Esophagus muscularis mucosa (tissue), 4 donors: ENCODE measurements around the gene PCDH12. TPM values are rescaled to one million over a fixed set of nuclear protein-coding genes. Genes with fewer than 3 reads are reported as not detected.

Source experiments
- DNase-seq: peaks from one replicate; pipeline ENCODE4 v3.0.0-alpha.2; 2017; ENCODE audit errors: extremely low spot score
- H3K27ac ChIP-seq, 4 donors: fragments of 200-600 bp; sonication (generic); replicated peaks in 1 of 4; 1 replicate in 3 of 4; 2 replicates in 1 of 4; pipeline ENCODE4 v1.5.1; 2016 to 2019; ENCODE audit warnings: mild to moderate bottlenecking in 1 of 4
- H3K27me3 ChIP-seq, 4 donors: fragments of 200-600 bp; sonication (generic); one replicate each; pipeline versions ENCODE4 v1.5.1 to v1.6.0; 2016 to 2019
- H3K36me3 ChIP-seq, 4 donors: fragments of 200-600 bp; sonication (generic); one replicate each; pipeline ENCODE4 v1.5.1; 2016 to 2019
- H3K4me1 ChIP-seq, 4 donors: fragments of 200-600 bp; sonication (generic); one replicate each; pipeline ENCODE4 v1.5.1; 2016 to 2019
- H3K4me3 ChIP-seq, 4 donors: fragments of 200-600 bp; sonication (generic); 1 replicate in 2 of 4; 2 replicates in 2 of 4; pipeline ENCODE4 v1.5.1; 2016 to 2019; ENCODE audit warnings: mild to moderate bottlenecking in 4 of 4, moderate library complexity in 1 of 4
- H3K9me3 ChIP-seq, 4 donors: fragments of 200-600 bp; sonication (generic); 1 replicate in 3 of 4; 2 replicates in 1 of 4; pipeline ENCODE4 v1.5.1; 2016 to 2019
- EP300 ChIP-seq: sonication (generic); formaldehyde crosslinking; IDR thresholded peaks from one replicate; pipeline ENCODE4 v1.6.1; 2017; ENCODE audit warnings: antibody characterized with exemption
- POLR2A ChIP-seq: fragments of 450-650 bp; IDR thresholded peaks from one replicate; pipeline ENCODE4 v1.6.1; 2017; ENCODE audit warnings: antibody characterized with exemption, moderate library complexity, mild to moderate bottlenecking, low read depth
- POLR2AphosphoS5 ChIP-seq, 2 donors: sonication (generic); formaldehyde crosslinking; IDR thresholded peaks; one replicate each; pipeline ENCODE4 v1.6.1; 2017; ENCODE audit warnings: antibody characterized with exemption in 2 of 2
- WGBS: methylation state at CpG from one replicate; pipeline ENCODE4 v1.1.5; 2018; 5-methylcytosine and 5-hydroxymethylcytosine counted together
- intact Hi-C: fragments of 100-400 bp; cut with DNase I; formaldehyde crosslinking; loops from one replicate; pipeline ENCODE4 v1.15.1; 2023
- total RNA-seq, 4 donors: library from RNA; depleted of rRNA; stranded (reverse); fragments of >200 nt; gene quantifications; one replicate each; pipeline versions ENCODE4 v1.1.0 to v1.2.1, GENCODE V29; 2016
- TF ChIP-seq, protein P1 (sequence below), 3 experiments: fragments of 200-600 bp in 2 of 3; fragments of 450-650 bp in 1 of 3; sonication (generic) in 2 of 3; IDR thresholded peaks; one replicate each; pipeline ENCODE4 v1.5.1; 2017 to 2019; ENCODE audit warnings: antibody characterized with exemption in 3 of 3, mild to moderate bottlenecking in 2 of 3, moderate library complexity in 1 of 3

The PCDH12 gene
- total RNA-seq, 4 donors from 2014 or later = 1.2 to 6.7 (median 3.5) TPM

DNA sequence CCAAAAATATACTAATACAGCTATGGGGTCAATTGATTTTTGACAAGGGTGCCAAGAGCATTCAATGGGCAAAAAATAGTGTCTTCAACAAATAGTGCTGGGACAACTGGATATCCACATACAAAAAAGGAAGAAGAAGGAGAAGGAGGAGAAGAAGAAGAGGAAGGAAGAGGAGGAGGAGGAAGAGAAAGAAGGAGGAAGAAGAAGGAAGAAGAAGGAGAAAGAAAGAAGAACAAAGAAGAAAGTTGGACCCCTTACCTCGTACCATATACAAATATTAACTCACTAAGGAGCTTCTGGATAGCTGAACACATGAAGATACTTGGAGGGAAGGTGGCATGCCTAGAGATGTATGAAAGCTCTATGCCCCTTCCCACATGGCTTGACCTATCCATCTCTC is 51.5 kb downstream of the PCDH12 start:
- Histone ChIP-seq H3K27me3 (peaks cover 0 to 2% (median 0%) of the 10 kb centered on the region in 4 donors), H3K4me1 (no peaks in the 10 kb centered on the region), H3K4me3 (no peak overlapping the region), H3K27ac (no peak overlapping the region), H3K36me3 (no peaks in the 10 kb centered on the region), H3K9me3 (no peaks in the 10 kb centered on the region)
- intact Hi-C loops = no loop called here
- DNase-seq = no peak
- TF ChIP-seq POLR2AphosphoS5 (IDR thresholded peaks at IDR 0.05) (no peak), EP300 (no peak), POLR2A (no peak)
- TF ChIP-seq, protein P1, sequence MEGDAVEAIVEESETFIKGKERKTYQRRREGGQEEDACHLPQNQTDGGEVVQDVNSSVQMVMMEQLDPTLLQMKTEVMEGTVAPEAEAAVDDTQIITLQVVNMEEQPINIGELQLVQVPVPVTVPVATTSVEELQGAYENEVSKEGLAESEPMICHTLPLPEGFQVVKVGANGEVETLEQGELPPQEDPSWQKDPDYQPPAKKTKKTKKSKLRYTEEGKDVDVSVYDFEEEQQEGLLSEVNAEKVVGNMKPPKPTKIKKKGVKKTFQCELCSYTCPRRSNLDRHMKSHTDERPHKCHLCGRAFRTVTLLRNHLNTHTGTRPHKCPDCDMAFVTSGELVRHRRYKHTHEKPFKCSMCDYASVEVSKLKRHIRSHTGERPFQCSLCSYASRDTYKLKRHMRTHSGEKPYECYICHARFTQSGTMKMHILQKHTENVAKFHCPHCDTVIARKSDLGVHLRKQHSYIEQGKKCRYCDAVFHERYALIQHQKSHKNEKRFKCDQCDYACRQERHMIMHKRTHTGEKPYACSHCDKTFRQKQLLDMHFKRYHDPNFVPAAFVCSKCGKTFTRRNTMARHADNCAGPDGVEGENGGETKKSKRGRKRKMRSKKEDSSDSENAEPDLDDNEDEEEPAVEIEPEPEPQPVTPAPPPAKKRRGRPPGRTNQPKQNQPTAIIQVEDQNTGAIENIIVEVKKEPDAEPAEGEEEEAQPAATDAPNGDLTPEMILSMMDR (IDR thresholded peaks at IDR 0.05) = no peak
- 0% methylated on average over 1 of the region's 1 CpG for WGBS

DNA sequence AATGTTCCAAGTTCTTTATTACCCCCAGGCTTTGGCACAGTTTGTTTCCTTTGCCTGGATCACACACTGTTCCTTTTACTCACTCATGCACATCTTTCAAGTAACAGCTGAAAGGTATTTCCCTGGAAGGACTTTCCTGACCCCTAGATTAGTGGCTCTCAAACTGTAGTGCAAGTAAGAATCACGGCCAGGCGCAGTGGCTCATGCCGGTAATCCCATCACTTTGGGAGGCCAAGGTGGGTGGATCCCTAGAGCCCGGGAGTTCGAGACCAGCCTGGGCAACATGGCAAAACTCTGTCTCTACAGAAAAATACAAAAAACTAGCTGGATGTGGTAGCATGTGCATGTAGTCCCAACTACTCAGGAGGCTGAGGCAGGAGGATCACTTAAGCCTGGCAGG is 53.5 kb downstream of the PCDH12 start:
- intact Hi-C loops = no loop called here
- 68% methylated on average over 5 of the region's 5 CpGs for WGBS
- TF ChIP-seq EP300 (no peak), POLR2A (no peak)
- TF ChIP-seq, protein P1 (IDR thresholded peaks at IDR 0.05) = no peak
- H3K27me3 ChIP-seq = peaks cover 0 to 13% (median 0%) of the 10 kb centered on the region in 4 donors
- no peak overlapping the region for H3K27ac ChIP-seq
- H3K36me3 ChIP-seq = no peaks in the 10 kb centered on the region
- no peaks in the 10 kb centered on the region for H3K4me1 ChIP-seq
- no peak for DNase-seq
- H3K9me3 ChIP-seq = no peaks in the 10 kb centered on the region
- no peak overlapping the region for H3K4me3 ChIP-seq

DNA sequence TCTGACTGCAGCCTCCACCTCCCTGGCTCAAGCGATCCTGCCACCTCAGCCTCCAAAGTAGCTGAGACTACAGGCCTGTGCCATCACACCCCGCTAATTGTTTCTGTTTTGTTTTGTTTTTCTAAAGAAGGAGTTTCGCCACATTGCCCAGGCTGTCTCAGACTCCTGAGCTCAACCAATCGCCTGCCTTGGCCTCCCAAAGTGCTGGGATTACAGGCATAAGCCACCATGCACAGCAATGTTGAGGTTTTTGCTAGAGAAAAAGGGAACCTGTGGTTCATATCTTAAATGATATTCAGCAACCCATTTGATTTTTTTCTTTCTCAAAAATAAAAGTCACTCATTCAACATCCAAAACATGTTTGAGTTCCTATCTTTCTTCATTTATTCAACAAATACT is 54.7 kb downstream of the PCDH12 start:
- no peaks in the 10 kb centered on the region for H3K9me3 ChIP-seq

DNA sequence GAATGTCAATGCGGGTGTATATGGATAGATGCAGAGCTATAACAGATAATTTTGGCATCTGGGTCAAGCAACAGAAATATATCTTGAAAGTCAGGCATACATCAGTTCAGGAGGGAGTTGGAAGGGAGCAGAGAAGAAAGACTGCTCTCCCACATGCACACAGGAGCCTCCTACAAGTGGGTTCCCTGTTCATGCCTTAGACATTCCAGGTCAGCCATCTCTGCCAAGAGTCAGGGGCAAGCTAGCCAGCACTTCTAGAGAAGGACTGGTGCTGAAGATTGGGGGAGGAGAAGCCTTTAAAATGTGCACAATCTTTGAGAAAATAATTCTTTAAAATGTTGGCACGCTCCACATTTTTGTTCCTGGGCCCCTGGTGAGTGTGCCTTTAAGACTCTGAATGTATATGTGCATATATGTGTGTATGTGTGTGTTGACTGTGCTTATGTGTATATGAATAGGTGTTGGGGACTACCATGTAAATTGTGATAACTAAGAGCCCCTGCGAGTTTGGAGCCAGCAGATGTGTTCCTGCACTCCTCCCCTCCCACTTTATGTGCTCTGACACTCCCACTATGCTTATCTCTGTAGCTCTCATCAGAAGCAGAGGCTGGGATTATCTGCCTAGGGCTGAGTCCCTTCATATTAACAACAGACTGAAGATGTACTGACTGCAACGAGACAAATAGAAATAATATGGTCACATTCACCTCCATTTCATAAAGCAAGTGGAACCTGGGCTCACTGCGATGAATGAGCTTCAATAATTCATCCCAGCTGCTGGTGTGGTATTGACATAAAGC is 55.8 kb downstream of the PCDH12 start:
- no peaks in the 10 kb centered on the region for H3K9me3 ChIP-seq
- no peaks in the 10 kb centered on the region for H3K4me1 ChIP-seq
- intact Hi-C loops = no loop called here
- no peak for DNase-seq
- H3K36me3 ChIP-seq = no peaks in the 10 kb centered on the region
- peaks cover 0 to 13% (median 0%) of the 10 kb centered on the region in 4 donors for H3K27me3 ChIP-seq
- 78% methylated on average over 5 of the region's 5 CpGs for WGBS
- H3K4me3 ChIP-seq = no peak overlapping the region
- H3K27ac ChIP-seq = no peak overlapping the region
- TF ChIP-seq EP300 = no peak
- TF ChIP-seq, protein P1 (IDR thresholded peaks at IDR 0.05) = no peak
- TF ChIP-seq POLR2A = no peak
- no peak for TF ChIP-seq POLR2AphosphoS5 (IDR thresholded peaks at IDR 0.05)

More for the DNA sequence above, 54.7 kb downstream of the PCDH12 start:
- Histone ChIP-seq H3K27me3 (peaks cover 0 to 13% (median 0%) of the 10 kb centered on the region in 4 donors), H3K27ac (no peak overlapping the region), H3K4me1 (no peaks in the 10 kb centered on the region), H3K4me3 (no peak overlapping the region), H3K36me3 (no peaks in the 10 kb centered on the region)
- 62% methylated on average over 4 of the region's 4 CpGs for WGBS
- TF ChIP-seq EP300 = no peak
- no peak for TF ChIP-seq POLR2AphosphoS5 (IDR thresholded peaks at IDR 0.05)
- no peak for TF ChIP-seq POLR2A
- TF ChIP-seq, protein P1 (IDR thresholded peaks at IDR 0.05) = no peak
- no peak for DNase-seq
- intact Hi-C loops = no loop called here
